Measurements from ENCODE around the gene SRGN.

SRGN gene

GRCh38 chr10:69061305-69062161, 26.4 kb upstream of the SRGN start:
- DNase-seq (ENCODE audit: low spot score), result no peak

DNA sequence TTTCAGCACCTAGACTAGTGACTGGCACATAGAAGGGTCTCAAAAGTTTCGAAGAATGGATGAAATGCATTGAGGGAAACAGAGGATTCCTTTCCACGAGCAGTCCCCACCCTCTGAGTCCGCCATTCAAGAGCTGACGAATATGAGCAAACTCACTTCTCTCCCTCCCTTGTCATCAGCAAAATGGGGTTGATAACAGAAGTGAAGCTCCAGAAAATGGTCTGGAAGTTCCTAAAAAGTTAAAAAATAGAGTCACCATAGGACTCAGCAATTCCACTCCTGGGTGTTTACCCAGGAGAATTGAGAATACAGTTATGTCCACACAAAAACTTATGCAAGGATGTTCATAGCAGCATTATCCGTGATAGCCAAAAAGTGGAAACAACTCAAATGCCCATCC, 25.0 kb upstream of the SRGN start:
- DNase-seq (ENCODE audit: low spot score), result no peak

- DNase-seq (ENCODE audit: low spot score), result no peak
These were observed 23.1 kb upstream of the SRGN start for GRCh38 chr10:69064762-69065328.

DNA sequence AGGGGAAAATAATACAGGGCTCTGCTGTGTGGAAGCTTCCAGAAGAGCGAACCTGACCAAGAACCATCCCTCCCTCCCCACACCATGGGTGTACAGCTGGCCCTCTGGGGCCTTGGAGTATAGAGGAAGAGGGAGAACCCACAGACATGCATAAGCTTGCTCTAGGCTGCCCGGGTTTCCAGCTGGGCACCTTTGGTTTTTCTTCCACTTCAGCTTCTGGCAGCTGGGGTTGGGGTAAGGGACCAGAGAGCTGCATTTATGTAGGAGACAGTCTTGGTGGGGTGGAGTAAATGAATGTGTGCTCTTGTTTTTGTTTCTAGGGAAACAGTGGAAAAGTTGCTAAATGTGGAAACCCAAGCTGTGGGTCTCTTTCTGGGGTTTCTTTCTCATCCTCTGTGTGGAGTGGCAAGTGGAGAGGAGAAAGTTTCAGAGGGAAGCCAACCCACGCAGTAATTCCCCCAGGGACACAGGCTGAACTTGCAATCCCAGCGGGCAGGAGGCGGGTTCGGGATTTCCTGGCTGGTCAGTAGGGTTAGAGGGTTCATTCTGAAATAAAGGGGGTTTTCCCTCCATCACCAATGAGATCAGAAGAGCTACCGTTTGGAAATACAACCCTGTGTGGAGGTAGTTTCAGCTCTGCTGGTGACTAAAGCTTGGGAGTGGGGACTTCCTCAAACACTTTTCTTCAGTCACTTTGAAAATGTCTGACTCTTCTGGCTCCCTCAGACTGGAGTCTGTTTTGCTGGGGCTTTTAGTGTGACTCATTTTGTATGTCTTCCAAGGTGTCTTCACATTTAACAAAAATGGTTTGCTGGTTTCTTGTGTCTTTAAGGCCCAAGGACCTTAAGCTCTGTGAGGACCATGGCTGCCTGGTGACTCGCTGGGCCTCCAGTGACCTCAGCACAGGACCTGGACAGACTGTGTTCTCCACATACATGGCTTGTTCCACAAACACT, 22.2 kb upstream of the SRGN start:
- no peak for DNase-seq (ENCODE audit: low spot score)

DNA sequence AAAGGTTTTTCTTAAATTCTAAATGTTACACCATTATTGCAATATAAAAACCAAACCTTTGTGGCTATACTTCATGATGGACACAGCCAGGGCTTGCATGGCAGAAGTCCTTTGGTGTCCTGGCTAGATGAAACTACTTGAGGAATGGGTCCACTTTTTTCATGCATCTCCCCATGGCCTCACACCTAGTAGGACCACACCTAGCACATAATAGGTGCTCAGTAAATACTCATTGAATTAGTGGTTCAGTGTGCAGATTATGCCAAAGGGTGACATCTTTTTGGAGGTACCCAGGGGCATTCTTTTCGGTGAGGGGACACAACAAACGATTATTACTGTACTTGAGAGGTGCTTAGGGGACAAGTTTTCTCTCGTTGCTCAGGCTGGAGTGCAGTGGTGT, 20.7 kb upstream of the SRGN start:
- no peak for DNase-seq (ENCODE audit: low spot score)

DNA sequence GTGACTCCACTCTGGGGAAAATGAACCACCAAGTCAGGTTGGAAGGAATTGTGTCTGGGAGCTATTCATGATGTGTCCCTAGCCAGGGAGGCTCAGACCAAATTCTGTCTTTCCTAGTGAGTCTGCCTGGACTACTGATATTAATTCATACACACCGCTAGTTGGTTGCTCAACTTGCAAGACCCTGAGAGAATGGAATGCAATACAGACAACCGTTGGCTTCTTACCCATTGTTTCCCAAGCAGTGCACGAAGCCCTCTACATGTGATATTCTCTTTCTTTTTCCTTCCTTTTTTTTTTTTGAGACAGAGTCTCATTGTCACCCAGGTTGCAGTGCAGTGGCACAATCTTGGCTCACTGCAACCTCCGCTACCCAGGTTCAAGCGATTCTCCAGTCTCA, 19.4 kb upstream of the SRGN start:
- no peak for DNase-seq (ENCODE audit: low spot score)

DNA sequence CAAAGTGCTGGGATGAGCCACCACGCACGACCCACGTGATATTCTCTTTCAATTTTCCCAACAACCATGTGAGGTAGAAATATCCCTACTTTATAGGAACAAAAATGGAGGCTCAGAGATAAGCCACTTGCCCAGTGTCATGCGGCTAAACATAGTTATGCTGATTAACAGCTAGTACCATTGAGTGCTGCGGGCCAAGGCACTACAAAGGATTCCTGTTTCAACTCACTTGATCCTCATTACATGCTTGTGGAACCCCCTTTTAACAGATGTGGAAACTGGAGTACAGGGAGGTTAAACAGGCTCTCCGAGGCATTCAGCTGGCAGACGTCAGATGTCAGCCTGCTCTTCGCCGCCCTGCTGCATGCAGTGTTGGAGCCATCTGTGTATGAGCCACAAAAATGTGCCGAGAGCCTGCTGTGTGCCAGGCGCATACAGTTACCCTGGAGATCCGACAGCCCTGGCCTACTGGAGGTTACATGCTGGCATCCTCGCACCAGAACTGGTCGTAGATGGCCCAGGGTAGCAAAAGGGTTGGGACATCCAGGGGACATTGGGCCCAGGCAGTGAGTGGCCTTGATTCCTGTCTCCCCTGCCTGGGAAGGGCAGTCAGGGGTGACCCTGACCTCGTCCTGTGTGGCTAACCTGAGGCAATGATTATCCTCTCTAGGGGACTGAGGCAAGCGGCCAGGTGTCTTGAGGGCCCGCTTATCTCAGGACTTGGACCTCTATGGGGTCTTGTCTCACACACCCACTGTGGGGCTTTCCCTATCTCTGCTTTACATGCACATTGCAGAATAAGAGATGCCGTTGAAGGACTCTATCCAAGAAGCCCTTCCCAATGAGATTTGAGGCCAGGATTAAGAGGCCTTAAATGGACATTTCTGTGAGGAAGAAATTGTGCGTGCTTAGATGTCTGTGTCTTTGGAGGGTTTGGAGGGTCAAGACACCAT, 18.5 kb upstream of the SRGN start:
- DNase-seq (ENCODE audit: low spot score), result no peak

GRCh38 chr10:69070951-69071350, 17.0 kb upstream of the SRGN start:
- no peak for DNase-seq (ENCODE audit: low spot score)

DNA sequence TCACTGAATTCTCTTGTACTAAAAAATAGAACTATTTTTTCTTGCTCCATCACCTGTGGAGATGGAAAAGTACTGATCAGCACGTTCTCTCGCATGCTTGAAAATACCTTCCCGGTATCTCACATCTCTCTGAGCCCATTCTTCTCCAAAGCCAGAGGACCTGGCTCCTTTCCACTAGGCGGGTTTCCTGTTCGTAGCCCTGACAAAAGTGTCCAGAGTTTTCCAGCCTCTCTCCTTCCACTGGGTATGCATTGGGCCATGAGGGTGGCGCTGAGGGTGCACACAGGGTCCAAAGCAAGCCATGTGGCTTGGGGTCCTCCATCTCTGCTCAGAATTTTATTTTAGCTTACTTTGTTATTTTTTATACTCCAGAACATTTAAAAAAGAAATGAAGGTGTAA, 16.3 kb upstream of the SRGN start:
- DNase-seq (ENCODE audit: low spot score), result no peak

DNA sequence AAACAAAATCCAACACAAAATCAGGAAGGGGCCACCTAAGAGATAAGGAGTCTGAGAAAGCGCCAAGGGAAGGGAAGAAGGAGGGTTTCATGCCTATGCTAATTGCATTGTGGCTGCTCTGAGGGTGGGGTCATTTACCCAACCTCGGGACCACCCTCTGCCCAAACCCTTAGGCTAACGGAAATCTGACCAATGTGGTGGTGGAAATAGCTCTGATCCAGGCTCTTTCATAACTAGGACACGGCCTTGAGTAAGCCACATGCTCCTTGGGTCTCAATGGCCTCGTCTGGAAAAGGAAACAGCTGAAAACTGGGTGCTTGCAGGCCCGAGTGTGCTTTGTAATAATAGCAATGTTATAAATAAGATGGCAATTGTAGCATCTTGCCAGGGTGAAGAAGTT, 14.9 kb upstream of the SRGN start:
- DNase-seq (ENCODE audit: low spot score), result no peak

DNA sequence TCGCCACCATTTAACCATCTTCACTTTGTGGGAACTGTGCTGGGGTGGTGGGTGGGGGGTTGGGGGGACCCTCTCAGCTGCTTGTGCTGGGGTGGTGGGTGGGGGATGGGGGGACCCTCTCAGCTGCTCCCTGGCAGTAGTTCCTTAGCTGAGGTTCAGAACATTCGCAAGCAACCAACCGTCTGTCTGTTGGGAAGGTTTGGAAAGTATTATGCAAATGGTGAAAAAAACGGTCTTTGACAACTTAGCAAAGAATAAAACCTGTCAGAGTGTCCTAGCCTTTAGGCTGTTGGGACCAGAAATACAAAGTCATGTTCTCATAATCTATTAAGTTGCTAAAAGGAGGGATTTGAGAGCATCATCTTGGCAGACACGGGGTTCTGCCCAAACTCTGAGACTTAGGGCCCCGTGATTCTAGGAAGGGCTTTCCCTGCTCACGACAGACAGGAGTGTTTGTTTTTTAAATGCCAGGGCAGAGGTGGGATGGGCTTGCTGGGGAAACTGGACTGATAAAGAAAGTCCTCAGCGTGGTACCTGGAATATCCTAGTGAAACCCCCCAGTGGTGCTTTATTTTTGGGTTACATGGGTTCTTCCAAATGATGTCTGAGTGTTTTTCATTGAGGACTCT, 14.1 kb upstream of the SRGN start:
- DNase-seq (ENCODE audit: low spot score), result no peak

GRCh38 chr10:69074532-69074931, 13.4 kb upstream of the SRGN start:
- no peak for DNase-seq (ENCODE audit: low spot score)

GRCh38 chr10:69075431-69075830, 12.5 kb upstream of the SRGN start:
- DNase-seq (ENCODE audit: low spot score), result no peak

- DNase-seq (ENCODE audit: low spot score), result no peak
These were observed 9.6 kb upstream of the SRGN start for GRCh38 chr10:69078311-69078710.

- DNase-seq (ENCODE audit: low spot score), result no peak
These were observed 7.7 kb upstream of the SRGN start for GRCh38 chr10:69080226-69080625.

- DNase-seq (ENCODE audit: low spot score), result no peak
These were observed 1.8 kb upstream of the SRGN start for GRCh38 chr10:69086001-69086509.

- DNase-seq (ENCODE audit: low spot score), result no peak
These were observed 517 bp downstream of the SRGN start for GRCh38 chr10:69088471-69088769.

- DNase-seq (ENCODE audit: low spot score), result no peak
These were observed 1.0 kb downstream of the SRGN start for GRCh38 chr10:69088801-69089501.

GRCh38 chr10:69089638-69090599, 2.0 kb downstream of the SRGN start:
- DNase-seq (ENCODE audit: low spot score), result no peak
